ENCODE measurements around the gene LACTBL1.
A peak's percentile ranks its signal among the peaks of the same experiment; 100 is the strongest.
"Not testable (repeated sequence)": the region's sequence is repeated elsewhere in the genome, so short reads cannot be mapped to it uniquely, and the experiment has no call there.

The LACTBL1 gene

GRCh38 chr1:22972760-22973159 lies at the start of gene LACTBL1:
TSS of gene LACTBL1 (minus strand) at chr1:22972866. CDS start at chr1:22972316, 550 bp downstream.
- DNase-seq (ENCODE audit: low read depth in 2 of 2, low spot score in 1 of 2), result no peak

GRCh38 chr1:23021834-23022233 lies 49.2 kb upstream of the LACTBL1 start:
- no peak for DNase-seq (ENCODE audit: low read depth in 2 of 2, low spot score in 1 of 2)

GRCh38 chr1:23020706-23021405 lies 48.2 kb upstream of the LACTBL1 start:
- no peak for DNase-seq (ENCODE audit: low read depth in 2 of 2, low spot score in 1 of 2)

GRCh38 chr1:23019863-23020625 lies 47.4 kb upstream of the LACTBL1 start:
- DNase-seq (ENCODE audit: low read depth in 2 of 2, low spot score in 1 of 2), result no peak

GRCh38 chr1:23019094-23019862 lies 46.6 kb upstream of the LACTBL1 start, which contains the start of gene KDM1A:
TSS of gene KDM1A (plus strand) at chr1:23019468. CDS start at chr1:23019597, 129 bp downstream.
- peak; percentile 88 to 92 for DNase-seq (ENCODE audit: low read depth in 2 of 2, low spot score in 1 of 2)

- DNase-seq (ENCODE audit: low read depth in 2 of 2, low spot score in 1 of 2), result no peak
Observed at GRCh38 chr1:23018661-23019093, 46.0 kb upstream of the LACTBL1 start.

GRCh38 chr1:23013657-23014056 lies 41.0 kb upstream of the LACTBL1 start:
- no peak for DNase-seq (ENCODE audit: low read depth in 2 of 2, low spot score in 1 of 2)

- not testable (repeated sequence) for DNase-seq (ENCODE audit: low read depth in 2 of 2, low spot score in 1 of 2)
Observed at GRCh38 chr1:23010025-23010424, 37.4 kb upstream of the LACTBL1 start.

- DNase-seq (ENCODE audit: low read depth in 2 of 2, low spot score in 1 of 2), result no peak
Observed at GRCh38 chr1:23008901-23009300, 36.2 kb upstream of the LACTBL1 start.

GRCh38 chr1:23007106-23007505 lies 34.4 kb upstream of the LACTBL1 start:
- no peak for DNase-seq (ENCODE audit: low read depth in 2 of 2, low spot score in 1 of 2)

GRCh38 chr1:23004769-23005168 lies 32.1 kb upstream of the LACTBL1 start:
- DNase-seq (ENCODE audit: low read depth in 2 of 2, low spot score in 1 of 2), result not testable (repeated sequence)

- no peak for DNase-seq (ENCODE audit: low read depth in 2 of 2, low spot score in 1 of 2)
Observed at GRCh38 chr1:23004112-23004511, 31.4 kb upstream of the LACTBL1 start.

GRCh38 chr1:23002218-23002617 lies 29.6 kb upstream of the LACTBL1 start:
- DNase-seq (ENCODE audit: low read depth in 2 of 2, low spot score in 1 of 2), result not testable (repeated sequence)

GRCh38 chr1:23000133-23000532 lies 27.5 kb upstream of the LACTBL1 start:
- DNase-seq (ENCODE audit: low read depth in 2 of 2, low spot score in 1 of 2), result not testable (repeated sequence)

- not testable (repeated sequence) for DNase-seq (ENCODE audit: low read depth in 2 of 2, low spot score in 1 of 2)
Observed at GRCh38 chr1:22997528-22997927, 24.9 kb upstream of the LACTBL1 start.

GRCh38 chr1:22995774-22996173 lies 23.1 kb upstream of the LACTBL1 start:
- DNase-seq (ENCODE audit: low read depth in 2 of 2, low spot score in 1 of 2), result no peak

GRCh38 chr1:22993220-22993795 lies 20.6 kb upstream of the LACTBL1 start:
- not testable (repeated sequence) for DNase-seq (ENCODE audit: low read depth in 2 of 2, low spot score in 1 of 2)

- not testable (repeated sequence) for DNase-seq (ENCODE audit: low read depth in 2 of 2, low spot score in 1 of 2)
Observed at GRCh38 chr1:22992384-22992783, 19.7 kb upstream of the LACTBL1 start.

GRCh38 chr1:22983944-22984343 lies 11.3 kb upstream of the LACTBL1 start:
- no peak for DNase-seq (ENCODE audit: low read depth in 2 of 2, low spot score in 1 of 2)

- not testable (repeated sequence) for DNase-seq (ENCODE audit: low read depth in 2 of 2, low spot score in 1 of 2)
Observed at GRCh38 chr1:22980471-22980790, 7.8 kb upstream of the LACTBL1 start.

GRCh38 chr1:22978299-22978698 lies 5.6 kb upstream of the LACTBL1 start:
- no peak for DNase-seq (ENCODE audit: low read depth in 2 of 2, low spot score in 1 of 2)
